ENCODE data around the gene MYO7A. TPM values are rescaled to one million over a fixed set of nuclear protein-coding genes. Genes with fewer than 3 reads are reported as not detected.

Gene MYO7A
- total and polyA plus RNA-seq, 2 of the 8 experiments (the other 6 are each of a cell fraction or from before 2014, with no cell fraction given) = 1.5 to 1.9 TPM

GRCh38 chr11:77172666-77172982 is 44.6 kb downstream of the MYO7A start:
- FAIRE-seq (no peak), DNase-seq (ENCODE audit: low read depth in 1 of 2, low spot score in 2 of 2) (no peak)
- Histone ChIP-seq H4K91ac (replicated peaks; ENCODE audit: insufficient read length, low read length) (peak overlapping the region; percentile 38), H3K79me2 (ENCODE audit: control insufficient read depth in 1 of 2, insufficient read depth in 2 of 2, low read length in 2 of 2) (no peaks in the 10 kb centered on the region), H2BK5ac (ENCODE audit: low read depth, low read length) (peak overlapping the region; percentile 80; the same call in 1 of the 2 replicates), H3K9me3 (ENCODE audit: insufficient read depth in 2 of 2, low read depth in 1 of 2, low read length in 1 of 2) (no peaks in the 10 kb centered on the region), H2AK5ac (ENCODE audit: low read depth, low read length) (no peak overlapping the region), H3K23ac (ENCODE audit: insufficient read length) (no peak overlapping the region), H3K14ac (ENCODE audit: insufficient read length) (no peak overlapping the region), H3K9ac (replicated peaks in 1 of 4; ENCODE audit: extremely low read depth in 1 of 4, low read depth in 3 of 4, low read length in 3 of 4) (no peak overlapping the region), H3K18ac (ENCODE audit: extremely low read depth, low read length) (0 out of 2 replicates have a peak overlapping the region, but pooled peaks have one; percentile 36), H2BK15ac (ENCODE audit: low read length) (no peak overlapping the region), H3K4ac (replicated peaks; ENCODE audit: insufficient read length, low read depth, low read length) (peak overlapping the region; percentile 41), H3K27ac (ENCODE audit: low read depth, low read length) (no peak overlapping the region), H3K79me1 (ENCODE audit: low read depth, low read length) (no peaks in the 10 kb centered on the region), H3K27me3 (replicated peaks in 1 of 4; ENCODE audit: control insufficient read depth in 3 of 4, extremely low read depth in 1 of 4, insufficient read depth in 3 of 4, low read length in 3 of 4) (peaks cover 0 to 3% (median 0%) of the 10 kb centered on the region in 4 experiments; a peak in 1 of 7 replicates), H4K20me1 (replicated peaks in 1 of 2; ENCODE audit: control insufficient read depth in 1 of 2, insufficient read depth in 2 of 2, low read length in 2 of 2) (no peaks in the 10 kb centered on the region), H3K4me2 (ENCODE audit: insufficient read depth in 1 of 2, low read depth in 2 of 2, low read length in 2 of 2) (peak overlapping the region in 1 of 2 experiments; percentile 58; a peak in 2 of 4 replicates), H2BK120ac (replicated peaks; ENCODE audit: low read depth, low read length) (no peak overlapping the region), H3K23me2 (ENCODE audit: low read depth, low read length) (no peaks in the 10 kb centered on the region), H2AFZ (ENCODE audit: low read length) (no peak overlapping the region), H3K4me3 (ENCODE audit: extremely low read depth in 1 of 4, insufficient read depth in 2 of 4, low read depth in 3 of 4, low read length in 4 of 4) (no peak overlapping the region), H4K8ac (ENCODE audit: extremely low read depth, insufficient read depth, low read length) (no peak overlapping the region), H2BK12ac (ENCODE audit: low read depth, low read length) (peak overlapping the region; percentile 18; the same call in 1 of the 2 replicates), H3K56ac (replicated peaks; ENCODE audit: insufficient read length, low read depth, low read length) (no peak overlapping the region), H4K5ac (ENCODE audit: insufficient read length, low read depth, low read length) (no peak overlapping the region), H3K36me3 (ENCODE audit: control insufficient read depth in 2 of 4, insufficient read depth in 4 of 4, low read length in 3 of 4) (no peaks in the 10 kb centered on the region), H3K4me1 (replicated peaks in 1 of 4; ENCODE audit: control insufficient read depth in 3 of 4, insufficient read depth in 4 of 4, low read length in 3 of 4) (peaks cover 22 to 60% (median 34%) of the 10 kb centered on the region in 4 experiments), H2BK20ac (ENCODE audit: low read length) (0 out of 2 replicates have a peak overlapping the region, but pooled peaks have one; percentile 66)
- ChIA-PET POLR2A (ENCODE audit: partially characterized antibody) (interaction anchor here (1.1 kb wide), 1 partner anchor 33 kb away, joined by 3 read pairs; no protein-coding TSS in a partner anchor), CTCF (ENCODE audit: partially characterized antibody) (interaction anchor here (0.6 to 15.1 kb wide), 14 partner anchors 12 to 305 kb away, joined by 3 to 187 read pairs (median 4); partner anchors contain the start of gene MYO7A)
- 95% methylated on average over 12 of the region's 16 CpGs; no CpG with 5 or more reads in 1 of the 2 experiments for WGBS, 2 experiments (ENCODE audit: extremely low coverage in 1 of 2, insufficient coverage in 1 of 2, insufficient read length in 1 of 2, insufficient replicate concordance in 2 of 2, low coverage in 1 of 2, low lambda C conversion rate in 2 of 2, missing lambda C conversion rate in 1 of 2)
- TF ChIP-seq RNF2 (IDR thresholded peaks at IDR 0.05; ENCODE audit: borderline replicate concordance, low read depth, low read length, missing control alignments, poor library complexity, severe bottlenecking) = no peak
- TF ChIP-seq ATF3 (IDR thresholded peaks at IDR 0.05; ENCODE audit: insufficient read depth, low read depth, low read length) = no peak
- TF ChIP-seq TEAD4 (IDR thresholded peaks at IDR 0.05; ENCODE audit: low read depth, low read length) = no peak
- TF ChIP-seq KDM4A (IDR thresholded peaks at IDR 0.05; ENCODE audit: low read depth, low read length, severe bottlenecking) = no peak
- TF ChIP-seq CHD2 (IDR thresholded peaks at IDR 0.05; ENCODE audit: low read length) = no peak
- TF ChIP-seq TCF12 (IDR thresholded peaks at IDR 0.05; ENCODE audit: low read depth, low read length) = no peak
- no peak for TF ChIP-seq NANOG (IDR thresholded peaks at IDR 0.05; ENCODE audit: insufficient read depth, low read depth, low read length, poor library complexity, severe bottlenecking)
- no peak for TF ChIP-seq RFX5 (IDR thresholded peaks at IDR 0.05; ENCODE audit: borderline replicate concordance, low read depth, low read length)
- no peak for TF ChIP-seq EZH2 (IDR thresholded peaks at IDR 0.05; ENCODE audit: low read depth, low read length, severe bottlenecking)
- TF ChIP-seq RXRA (IDR thresholded peaks at IDR 0.05; ENCODE audit: insufficient read depth, low read depth, low read length) = no peak
- TF ChIP-seq BACH1 (IDR thresholded peaks at IDR 0.05; ENCODE audit: low read length) = no peak
